Measurements from ENCODE around the gene GPR25.

DNA sequence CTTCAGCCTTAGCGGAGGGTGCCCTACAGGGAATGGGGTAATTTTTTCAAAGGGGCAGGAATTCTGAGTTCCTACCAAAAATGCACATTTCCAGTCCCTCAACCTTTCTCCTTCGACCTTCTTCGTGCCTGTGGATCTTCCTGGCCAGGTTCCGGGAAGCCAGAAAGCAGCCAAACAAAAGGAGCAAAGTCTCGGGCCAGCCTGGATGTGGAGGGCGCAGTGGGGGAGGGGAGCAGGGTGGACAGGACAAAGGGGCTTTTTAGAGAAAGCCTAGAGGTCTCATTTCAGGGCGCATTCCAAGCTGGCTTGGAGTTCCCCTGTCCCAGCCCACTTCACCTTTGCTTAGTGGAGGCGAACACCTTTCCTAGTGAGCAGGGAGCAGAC, 19.0 kb downstream of the GPR25 start:
- no peak for TF ChIP-seq POLR2A (IDR thresholded peaks at IDR 0.05; ENCODE audit: low read depth, low read length)
- no peak for TF ChIP-seq POLR2AphosphoS5 (IDR thresholded peaks at IDR 0.05; ENCODE audit: low read depth, low read length)
